ENCODE results near the gene PLXNC1.

Gene PLXNC1

GRCh38 chr12:94267921-94268471 lies 119.6 kb downstream of the PLXNC1 start:
- DNase-seq, result no peak

GRCh38 chr12:94269316-94269999 lies 121.1 kb downstream of the PLXNC1 start:
- no peak for DNase-seq

- no peak for DNase-seq
Measured at GRCh38 chr12:94271351-94271750, 123.0 kb downstream of the PLXNC1 start.

DNA sequence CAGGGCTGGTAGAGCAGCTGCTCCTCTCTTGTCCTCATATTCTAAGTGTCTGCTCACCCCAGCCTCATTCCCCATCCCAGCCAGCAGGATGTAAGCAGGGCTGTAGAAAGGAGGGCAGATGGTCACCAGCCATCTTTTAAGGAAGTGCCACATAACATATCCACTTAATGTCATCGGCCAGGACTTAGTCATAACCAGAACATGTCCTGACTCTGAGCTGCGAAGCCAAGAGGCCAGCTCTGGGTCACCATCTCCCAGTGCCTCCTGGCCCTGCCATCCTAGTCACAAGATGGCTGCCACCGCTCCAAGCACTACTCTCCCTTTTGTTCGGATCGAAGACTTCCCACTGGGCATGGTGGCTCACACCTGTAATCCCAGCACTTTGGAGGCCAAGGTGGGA lies 123.9 kb downstream of the PLXNC1 start:
- DNase-seq, result no peak

DNA sequence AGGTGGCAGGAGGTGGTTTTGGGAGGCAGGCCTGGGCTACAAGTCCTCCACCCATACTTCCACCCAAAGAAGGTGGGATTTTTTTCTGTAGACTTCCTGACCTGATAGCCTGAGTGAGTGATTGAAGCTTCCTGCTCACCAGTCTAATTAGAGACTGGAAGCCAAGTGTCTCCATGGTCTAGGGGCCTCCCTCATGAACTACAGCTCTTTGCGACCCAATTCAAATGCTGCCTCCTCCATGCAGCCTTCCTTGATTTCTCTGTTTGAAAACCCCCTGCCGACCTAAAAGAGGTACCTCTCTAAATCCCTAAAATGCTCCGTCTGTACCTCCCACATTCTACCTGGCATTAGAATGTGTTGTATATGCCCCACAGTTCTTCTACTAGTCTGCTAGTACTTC lies 124.9 kb downstream of the PLXNC1 start:
- DNase-seq, result no peak

DNA sequence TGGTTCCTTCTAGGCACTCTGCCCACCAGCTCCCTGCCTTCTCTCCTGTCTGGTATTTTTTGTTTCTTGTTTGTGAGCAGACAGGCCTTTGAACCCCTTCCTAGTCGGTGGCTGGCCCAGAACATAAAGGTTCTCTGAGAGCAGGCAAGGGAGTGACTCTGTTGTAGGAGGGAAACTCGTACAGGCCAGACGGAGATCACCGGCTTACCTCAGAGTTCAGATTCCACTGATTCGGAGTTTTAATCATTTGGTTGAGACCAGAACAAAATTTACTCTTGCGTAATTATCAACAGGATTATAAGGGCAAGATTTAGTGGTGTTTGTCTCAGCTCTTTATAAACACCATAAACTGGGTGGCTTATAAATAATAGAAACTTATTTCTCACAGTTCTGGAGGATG lies 128.3 kb downstream of the PLXNC1 start:
- no peak for DNase-seq

DNA sequence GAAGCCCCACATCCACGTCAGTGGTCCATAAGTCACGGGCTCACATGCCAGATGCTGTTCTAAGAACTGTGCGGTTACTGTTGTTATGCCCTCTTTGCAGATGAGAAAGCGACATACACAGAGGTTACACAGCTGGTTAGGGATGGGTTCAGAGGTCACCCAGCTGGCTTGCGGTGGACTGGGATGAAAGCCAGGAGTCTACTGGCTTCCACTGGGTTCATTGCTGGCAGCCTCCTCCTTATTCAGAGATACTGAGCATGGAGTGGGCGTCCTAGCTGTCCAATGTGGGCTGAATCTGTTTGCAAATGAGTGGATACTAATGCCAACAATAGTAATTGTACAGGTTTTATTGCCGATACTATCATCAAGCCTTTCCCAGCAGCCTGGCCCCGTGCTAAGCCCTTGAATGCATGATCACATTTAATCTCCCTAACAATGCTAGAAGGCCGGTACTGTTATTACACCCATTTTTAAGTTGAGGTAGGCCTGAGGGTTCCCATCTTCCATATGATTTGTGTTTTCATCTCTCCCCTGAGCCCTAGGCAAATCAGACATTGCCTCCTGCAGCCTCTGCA lies 129.1 kb downstream of the PLXNC1 start:
- DNase-seq, result no peak

- no peak for DNase-seq
Measured at GRCh38 chr12:94280063-94280462, 131.7 kb downstream of the PLXNC1 start.

GRCh38 chr12:94282675-94283074 lies 134.3 kb downstream of the PLXNC1 start:
- peak; percentile 24 to 25 for DNase-seq

DNA sequence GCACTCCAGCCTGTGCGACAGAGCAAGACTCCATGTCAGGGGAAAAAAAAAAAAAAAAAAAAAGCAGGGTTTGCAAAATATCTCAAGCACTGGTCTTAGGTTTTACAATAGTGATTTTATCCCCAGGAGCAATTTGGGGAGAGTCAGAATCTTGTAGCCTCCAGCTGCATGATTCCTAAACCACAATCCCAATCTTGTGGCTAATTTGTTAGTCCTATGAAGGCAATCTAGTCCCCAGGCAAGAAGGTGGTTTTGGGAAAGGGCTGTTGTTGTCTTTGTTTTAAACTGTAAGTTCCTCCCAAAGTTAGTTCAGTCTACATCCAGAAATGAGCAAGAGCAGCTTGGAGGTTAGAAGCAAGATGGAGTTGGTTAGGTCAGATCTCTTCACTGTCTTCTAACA lies 135.7 kb downstream of the PLXNC1 start:
- DNase-seq, result no peak

GRCh38 chr12:94284859-94285258 lies 136.5 kb downstream of the PLXNC1 start:
- no peak for DNase-seq

- DNase-seq, result no peak
Measured at GRCh38 chr12:94285943-94286582, 137.7 kb downstream of the PLXNC1 start.

- DNase-seq, result no peak
Measured at GRCh38 chr12:94286583-94287244, 138.3 kb downstream of the PLXNC1 start.

DNA sequence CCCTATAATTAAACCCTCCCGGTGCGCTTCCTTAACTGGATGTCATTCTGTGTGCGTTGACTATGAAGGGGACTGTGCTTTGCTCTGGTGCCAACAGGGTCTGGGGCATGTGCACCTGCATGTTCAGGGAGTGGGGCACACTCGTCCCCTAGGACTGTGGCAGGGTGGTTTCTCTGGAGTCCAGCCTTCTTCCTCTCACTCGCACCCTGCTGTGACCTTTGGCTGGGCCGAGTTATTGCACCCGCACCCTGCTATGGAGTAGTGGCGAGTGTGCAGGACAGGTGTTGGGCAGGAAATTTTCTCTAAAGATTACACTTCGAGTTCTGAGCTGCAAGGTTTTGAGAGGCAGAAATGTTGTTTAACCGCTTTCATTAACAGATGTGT lies 138.9 kb downstream of the PLXNC1 start:
- no peak for DNase-seq

DNA sequence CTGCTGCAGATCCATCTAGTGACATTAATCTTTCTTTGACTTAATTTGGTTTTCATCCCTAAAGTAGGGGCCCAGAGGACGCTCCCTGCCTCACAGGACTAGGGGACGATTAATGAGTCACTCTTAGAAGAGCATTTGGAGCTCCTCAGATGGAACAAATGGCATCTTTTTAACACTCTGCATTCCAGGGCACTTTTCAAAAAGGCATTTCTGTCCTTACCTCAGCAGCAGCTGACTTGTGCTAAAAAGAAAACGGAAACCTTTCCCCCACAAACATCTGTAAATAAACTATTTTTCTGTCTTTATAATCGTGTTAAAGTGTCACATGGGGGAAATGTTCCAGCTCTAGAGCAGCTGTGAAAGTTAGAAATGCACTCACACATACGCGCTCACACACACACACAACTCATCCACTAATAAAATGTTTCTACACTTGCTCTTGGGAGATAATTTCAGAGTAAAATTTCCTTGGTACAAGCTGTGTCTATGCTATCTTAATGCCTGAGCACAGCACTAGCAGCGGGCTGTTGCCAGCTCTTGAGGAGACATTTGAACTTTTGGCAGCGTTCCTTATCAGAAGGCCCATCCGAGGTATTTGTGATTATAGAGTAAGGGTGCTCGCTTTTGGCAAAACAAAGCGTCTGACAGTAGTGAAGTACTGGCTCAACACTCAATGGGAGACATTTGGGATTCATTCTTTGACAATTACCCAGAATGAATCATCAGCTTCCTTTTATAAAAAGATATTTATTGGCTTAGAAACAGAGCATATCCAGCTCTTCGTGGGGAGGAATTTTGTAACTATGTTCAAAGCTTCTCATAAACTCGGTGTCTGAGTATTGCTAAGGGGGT lies 141.3 kb downstream of the PLXNC1 start:
- DNase-seq, result no peak

- no peak for DNase-seq
Measured at GRCh38 chr12:94290353-94290752, 142.0 kb downstream of the PLXNC1 start.

DNA sequence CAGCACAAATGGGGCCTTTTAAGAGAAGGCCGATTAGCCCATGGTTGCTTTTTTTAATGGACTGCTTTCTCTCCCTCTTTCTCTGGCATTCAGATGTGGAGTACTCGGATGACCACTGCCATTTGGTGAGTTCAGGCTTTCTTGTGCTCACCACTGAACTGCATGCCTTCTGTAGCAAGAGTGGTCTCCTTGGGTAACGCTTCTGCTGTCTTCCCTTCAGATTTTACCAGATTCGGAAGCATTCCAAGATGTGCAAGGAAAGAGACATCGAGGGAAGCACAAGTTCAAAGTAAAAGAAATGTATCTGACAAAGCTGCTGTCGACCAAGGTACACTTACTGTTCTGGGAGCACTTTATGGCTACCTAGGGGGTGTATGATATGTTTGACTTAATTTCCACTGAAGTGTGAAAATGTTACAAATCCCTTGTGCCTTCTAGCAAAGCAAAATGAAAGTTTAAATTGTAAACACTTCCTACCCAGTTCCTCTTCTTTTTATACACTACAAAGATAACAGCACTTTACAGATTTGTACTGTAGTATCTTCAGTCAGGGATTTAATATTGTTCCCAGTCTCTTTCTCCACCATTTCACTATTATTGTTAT lies 148.8 kb downstream of the PLXNC1 start:
- DNase-seq, result no peak

- DNase-seq, result no peak
Measured at GRCh38 chr12:94297876-94298505, 149.6 kb downstream of the PLXNC1 start.

- no peak for DNase-seq
Measured at GRCh38 chr12:94299846-94300245, 151.5 kb downstream of the PLXNC1 start.

DNA sequence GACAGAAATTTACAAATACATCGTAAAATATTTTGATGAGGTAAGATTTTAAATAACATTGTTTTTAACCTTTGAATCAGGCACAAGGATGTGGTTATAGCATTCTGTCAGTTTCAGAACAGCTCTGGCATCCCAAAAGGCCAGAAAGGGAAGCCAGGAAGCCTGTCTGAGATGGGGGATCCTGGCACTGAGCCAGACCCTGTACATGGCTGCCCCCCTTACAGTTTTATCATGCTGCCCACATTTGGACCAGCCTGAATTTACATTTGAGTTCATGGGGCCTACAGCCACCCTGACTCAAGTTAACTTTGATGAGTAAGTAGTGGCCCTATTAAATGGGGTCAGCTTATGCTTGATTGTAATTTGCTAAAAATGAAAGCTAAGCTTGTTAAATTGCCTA lies 155.6 kb downstream of the PLXNC1 start:
- DNase-seq, result no peak

- DNase-seq, result no peak
Measured at GRCh38 chr12:94304566-94305061, 156.2 kb downstream of the PLXNC1 start.
